ENCODE data around the gene MUC5AC.

DNA sequence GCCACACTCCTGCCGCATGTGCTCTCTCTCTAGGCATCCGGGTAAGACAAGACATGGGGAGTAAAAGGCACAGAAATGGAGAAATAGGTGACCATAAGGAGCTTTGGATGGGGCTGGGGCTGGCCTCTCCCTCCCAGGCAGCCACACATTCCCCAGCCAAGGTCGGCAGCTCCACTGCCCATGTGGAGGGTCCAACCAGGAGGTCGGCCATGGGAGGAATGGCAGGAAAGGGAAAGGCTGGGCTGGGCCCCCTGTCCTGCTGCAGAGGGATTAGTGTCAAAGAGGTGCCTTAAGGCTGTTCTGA is 460 bp upstream of the MUC5AC start:
- TF ChIP-seq, protein P1, sequence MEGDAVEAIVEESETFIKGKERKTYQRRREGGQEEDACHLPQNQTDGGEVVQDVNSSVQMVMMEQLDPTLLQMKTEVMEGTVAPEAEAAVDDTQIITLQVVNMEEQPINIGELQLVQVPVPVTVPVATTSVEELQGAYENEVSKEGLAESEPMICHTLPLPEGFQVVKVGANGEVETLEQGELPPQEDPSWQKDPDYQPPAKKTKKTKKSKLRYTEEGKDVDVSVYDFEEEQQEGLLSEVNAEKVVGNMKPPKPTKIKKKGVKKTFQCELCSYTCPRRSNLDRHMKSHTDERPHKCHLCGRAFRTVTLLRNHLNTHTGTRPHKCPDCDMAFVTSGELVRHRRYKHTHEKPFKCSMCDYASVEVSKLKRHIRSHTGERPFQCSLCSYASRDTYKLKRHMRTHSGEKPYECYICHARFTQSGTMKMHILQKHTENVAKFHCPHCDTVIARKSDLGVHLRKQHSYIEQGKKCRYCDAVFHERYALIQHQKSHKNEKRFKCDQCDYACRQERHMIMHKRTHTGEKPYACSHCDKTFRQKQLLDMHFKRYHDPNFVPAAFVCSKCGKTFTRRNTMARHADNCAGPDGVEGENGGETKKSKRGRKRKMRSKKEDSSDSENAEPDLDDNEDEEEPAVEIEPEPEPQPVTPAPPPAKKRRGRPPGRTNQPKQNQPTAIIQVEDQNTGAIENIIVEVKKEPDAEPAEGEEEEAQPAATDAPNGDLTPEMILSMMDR (IDR thresholded peaks at IDR 0.05): no peak
- no peak for TF ChIP-seq POLR2AphosphoS5 (IDR thresholded peaks at IDR 0.05)
